Pons (tissue), 1 donor: Measurements from ENCODE around the gene GCNT4.

Experiments used
- DNase-seq: peaks from one replicate; pipeline ENCODE4 v3.0.0-alpha.2; 2016; ENCODE audit warnings: low spot score

Gene GCNT4

GRCh38 chr5:75051217-75051751, 1.1 kb downstream of the GCNT4 start:
- DNase-seq, result no peak

- no peak for DNase-seq
Measured at GRCh38 chr5:75050415-75050814, 1.9 kb downstream of the GCNT4 start.

GRCh38 chr5:75049456-75050351, 2.7 kb downstream of the GCNT4 start:
- no peak for DNase-seq

GRCh38 chr5:75048457-75048953, 3.9 kb downstream of the GCNT4 start:
- no peak for DNase-seq

GRCh38 chr5:75047356-75047755, 5.0 kb downstream of the GCNT4 start:
- no peak for DNase-seq

GRCh38 chr5:75046366-75047142, 5.8 kb downstream of the GCNT4 start:
- DNase-seq, result no peak

GRCh38 chr5:75045071-75045470, 7.3 kb downstream of the GCNT4 start:
- DNase-seq, result no peak

GRCh38 chr5:75044406-75044805, 8.0 kb downstream of the GCNT4 start:
- peak; percentile 53 for DNase-seq

GRCh38 chr5:75043633-75044264, 8.6 kb downstream of the GCNT4 start:
- no peak for DNase-seq

GRCh38 chr5:75042522-75042921, 9.8 kb downstream of the GCNT4 start:
- DNase-seq, result no peak

- DNase-seq, result no peak
Measured at GRCh38 chr5:75040973-75041372, 11.4 kb downstream of the GCNT4 start.

GRCh38 chr5:75037106-75037505, 15.3 kb downstream of the GCNT4 start:
- peak; percentile 24 for DNase-seq

- DNase-seq, result no peak
Measured at GRCh38 chr5:75034137-75034739, 18.1 kb downstream of the GCNT4 start.

GRCh38 chr5:75031366-75031765, 21.0 kb downstream of the GCNT4 start:
- no peak for DNase-seq

GRCh38 chr5:75028090-75028489, 24.3 kb downstream of the GCNT4 start:
- DNase-seq, result no peak

- no peak for DNase-seq
Measured at GRCh38 chr5:75023368-75024159, 28.8 kb downstream of the GCNT4 start.

GRCh38 chr5:75021800-75022199, 30.6 kb downstream of the GCNT4 start:
- DNase-seq, result no peak

- DNase-seq, result no peak
Measured at GRCh38 chr5:75021219-75021618, 31.1 kb downstream of the GCNT4 start.

- DNase-seq, result no peak
Measured at GRCh38 chr5:75020016-75020656, 32.2 kb downstream of the GCNT4 start.

GRCh38 chr5:75018805-75019587, 33.4 kb downstream of the GCNT4 start:
- no peak for DNase-seq
